Breast epithelium (tissue), 4 donors: Measurements from ENCODE around the gene C1orf115. TPM values are rescaled to one million over a fixed set of nuclear protein-coding genes. Genes with fewer than 3 reads are reported as not detected.

Source experiments
- DNase-seq, 2 donors: peaks; one replicate each; pipeline ENCODE4 v3.0.0-alpha.2; 2019; ENCODE audit warnings: low spot score in 2 of 2
- H3K27ac ChIP-seq, 2 donors: fragments of 200-600 bp; sonication (generic) in 1 of 2; one replicate each; pipeline ENCODE4 v1.5.1; 2016 to 2019; ENCODE audit warnings: mild to moderate bottlenecking in 1 of 2
- H3K27me3 ChIP-seq, 2 donors: fragments of 200-600 bp; sonication (generic) in 1 of 2; one replicate each; pipeline versions ENCODE4 v1.5.1 to v1.6.0; 2017 to 2019; ENCODE audit warnings: control low read depth in 1 of 2, mild to moderate bottlenecking in 1 of 2
- H3K36me3 ChIP-seq: fragments of 200-600 bp; one replicate; pipeline ENCODE4 v1.5.1; 2019
- H3K4me1 ChIP-seq, 2 donors: fragments of 200-600 bp; sonication (generic); one replicate each; pipeline ENCODE4 v1.5.1; 2016 to 2019; ENCODE audit warnings: control low read depth in 1 of 2
- H3K4me3 ChIP-seq, 3 donors: fragments of 200-600 bp; sonication (generic); 1 replicate in 2 of 3; 2 replicates in 1 of 3; pipeline ENCODE4 v1.5.1; 2016 to 2019; ENCODE audit warnings: mild to moderate bottlenecking in 3 of 3, moderate library complexity in 2 of 3
- H3K9me3 ChIP-seq, 2 donors: fragments of 200-600 bp; sonication (generic) in 1 of 2; one replicate each; pipeline ENCODE4 v1.5.1; 2016 to 2019; ENCODE audit warnings: control low read depth in 1 of 2
- POLR2A ChIP-seq: fragments of 450-650 bp; IDR thresholded peaks from one replicate; pipeline ENCODE4 v1.6.1; 2016; ENCODE audit warnings: antibody characterized with exemption, mild to moderate bottlenecking, moderate library complexity
- POLR2AphosphoS5 ChIP-seq, 3 donors: sonication (generic); formaldehyde crosslinking; IDR thresholded peaks; one replicate each; pipeline ENCODE4 v1.6.1; 2017; ENCODE audit warnings: antibody characterized with exemption in 3 of 3
- intact Hi-C: fragments of 100-400 bp; cut with DNase I; formaldehyde crosslinking; loops from one replicate; pipeline ENCODE4 v1.15.1; 2023; ENCODE audit warnings: low total_unique reads
- total RNA-seq, 3 donors: library from RNA; depleted of rRNA; stranded (reverse); fragments of >200 nt; gene quantifications; one replicate each; pipeline ENCODE4 v1.1.0, GENCODE V29; 2016
- TF ChIP-seq, protein P1 (sequence below), 3 donors: fragments of 450-650 bp; IDR thresholded peaks; one replicate each; pipeline ENCODE4 v1.5.1; 2016 to 2017; ENCODE audit warnings: antibody characterized with exemption in 3 of 3, mild to moderate bottlenecking in 3 of 3, moderate library complexity in 3 of 3

The C1orf115 gene
- total RNA-seq, 3 donors from 2014 or later = 29.3 to 44.6 (median 38.1) TPM

DNA sequence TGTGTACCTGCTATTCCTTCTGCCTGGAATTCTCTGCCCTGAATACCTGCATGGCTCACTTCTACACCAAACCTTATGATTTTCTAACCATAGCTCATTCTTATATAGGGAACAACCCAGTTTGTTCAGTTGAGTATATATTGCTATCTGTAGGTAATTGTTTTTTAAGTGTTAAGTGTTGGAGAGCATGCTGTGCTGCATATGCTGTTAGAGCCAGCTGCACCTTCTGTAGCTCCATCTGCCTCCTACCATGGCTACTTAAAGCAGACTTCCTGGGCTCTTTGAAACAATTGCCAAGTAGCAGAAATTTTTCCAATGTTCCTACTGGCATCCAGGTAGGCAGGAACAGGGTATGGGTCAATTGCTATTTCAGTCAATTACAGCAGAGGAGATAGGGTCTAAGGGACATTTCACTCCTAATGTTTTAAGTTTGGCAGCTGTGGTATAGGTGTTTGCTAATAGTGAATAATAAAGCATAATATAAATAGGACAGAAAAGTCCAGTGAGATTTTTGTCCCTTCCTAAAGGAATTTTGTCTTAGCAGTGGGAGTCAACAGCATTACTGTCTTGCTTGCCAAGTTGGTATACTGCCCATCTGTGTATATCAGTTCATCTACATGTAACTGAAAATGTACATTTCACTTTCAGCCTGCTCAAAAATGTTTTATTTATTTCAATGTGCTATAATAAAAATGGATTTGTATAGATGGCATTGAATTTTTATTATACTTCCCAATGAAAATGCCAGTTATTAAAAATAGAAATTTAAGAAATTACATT lies 34.0 kb upstream of the C1orf115 start:
- Histone ChIP-seq H3K4me1 (no peaks in the 10 kb centered on the region), H3K27me3 (no peaks in the 10 kb centered on the region), H3K9me3 (no peaks in the 10 kb centered on the region), H3K4me3 (no peak overlapping the region), H3K36me3 (no peaks in the 10 kb centered on the region), H3K27ac (no peak overlapping the region)
- no peak for DNase-seq
- TF ChIP-seq POLR2A (no peak), POLR2AphosphoS5 (IDR thresholded peaks at IDR 0.05) (no peak)
- TF ChIP-seq, protein P1, sequence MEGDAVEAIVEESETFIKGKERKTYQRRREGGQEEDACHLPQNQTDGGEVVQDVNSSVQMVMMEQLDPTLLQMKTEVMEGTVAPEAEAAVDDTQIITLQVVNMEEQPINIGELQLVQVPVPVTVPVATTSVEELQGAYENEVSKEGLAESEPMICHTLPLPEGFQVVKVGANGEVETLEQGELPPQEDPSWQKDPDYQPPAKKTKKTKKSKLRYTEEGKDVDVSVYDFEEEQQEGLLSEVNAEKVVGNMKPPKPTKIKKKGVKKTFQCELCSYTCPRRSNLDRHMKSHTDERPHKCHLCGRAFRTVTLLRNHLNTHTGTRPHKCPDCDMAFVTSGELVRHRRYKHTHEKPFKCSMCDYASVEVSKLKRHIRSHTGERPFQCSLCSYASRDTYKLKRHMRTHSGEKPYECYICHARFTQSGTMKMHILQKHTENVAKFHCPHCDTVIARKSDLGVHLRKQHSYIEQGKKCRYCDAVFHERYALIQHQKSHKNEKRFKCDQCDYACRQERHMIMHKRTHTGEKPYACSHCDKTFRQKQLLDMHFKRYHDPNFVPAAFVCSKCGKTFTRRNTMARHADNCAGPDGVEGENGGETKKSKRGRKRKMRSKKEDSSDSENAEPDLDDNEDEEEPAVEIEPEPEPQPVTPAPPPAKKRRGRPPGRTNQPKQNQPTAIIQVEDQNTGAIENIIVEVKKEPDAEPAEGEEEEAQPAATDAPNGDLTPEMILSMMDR (IDR thresholded peaks at IDR 0.05) = no peak
- intact Hi-C loops = no loop called here

DNA sequence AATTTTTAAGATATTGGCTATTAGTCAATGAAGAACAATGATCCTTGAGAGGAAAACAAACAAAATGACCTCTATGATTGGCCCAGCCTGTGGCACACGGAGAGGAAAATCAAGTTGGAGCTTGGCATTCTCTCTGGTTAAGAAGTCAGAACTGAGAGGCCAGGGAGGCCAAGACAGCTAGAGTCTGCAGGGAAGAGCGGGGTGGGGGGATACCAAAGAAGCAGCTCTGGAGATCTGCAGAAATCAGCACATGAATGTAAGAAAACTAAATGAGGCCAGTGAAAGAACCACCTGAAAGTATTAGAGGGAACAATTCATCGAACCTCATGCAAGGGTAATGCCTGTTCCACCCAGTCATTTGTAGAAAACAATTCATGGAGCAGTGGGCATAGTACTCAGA lies 23.8 kb upstream of the C1orf115 start:
- TF ChIP-seq, protein P1 (IDR thresholded peaks at IDR 0.05) = no peak
- TF ChIP-seq POLR2A (no peak), POLR2AphosphoS5 (IDR thresholded peaks at IDR 0.05) (no peak)
- intact Hi-C loops = no loop called here

DNA sequence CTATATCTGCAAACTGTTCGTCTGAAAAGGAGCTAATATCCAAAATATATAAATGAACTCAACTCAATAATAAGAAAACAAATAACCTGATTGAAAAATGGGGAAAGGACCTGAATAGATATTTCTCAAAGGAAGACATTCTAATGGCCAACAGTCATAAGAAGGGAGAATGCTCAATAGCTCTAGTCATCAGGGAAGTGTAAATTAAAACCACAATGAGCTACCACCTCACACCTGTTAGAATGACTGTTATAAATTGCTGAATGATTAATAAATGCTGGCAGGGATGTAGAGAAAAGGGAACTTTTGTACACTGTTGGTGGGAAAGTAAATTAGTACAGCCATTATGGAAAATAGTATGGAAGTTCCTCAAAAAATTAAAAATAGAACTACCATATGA lies 21.2 kb upstream of the C1orf115 start:
- peaks cover 0 to 13% of the 10 kb centered on the region in 2 donors for H3K9me3 ChIP-seq
- intact Hi-C loops = no loop called here
- H3K36me3 ChIP-seq = no peaks in the 10 kb centered on the region
- H3K4me3 ChIP-seq = no peak overlapping the region
- DNase-seq = no peak
- no peaks in the 10 kb centered on the region for H3K27me3 ChIP-seq
- no peaks in the 10 kb centered on the region for H3K4me1 ChIP-seq
- H3K27ac ChIP-seq = no peak overlapping the region
- TF ChIP-seq POLR2A (no peak), POLR2AphosphoS5 (IDR thresholded peaks at IDR 0.05) (no peak)
- TF ChIP-seq, protein P1 (IDR thresholded peaks at IDR 0.05) = no peak

More for the DNA sequence above, 23.8 kb upstream of the C1orf115 start:
- Histone ChIP-seq H3K36me3 (no peaks in the 10 kb centered on the region), H3K9me3 (peaks cover 0 to 13% of the 10 kb centered on the region in 2 donors), H3K4me1 (no peaks in the 10 kb centered on the region), H3K4me3 (no peak overlapping the region), H3K27ac (no peak overlapping the region), H3K27me3 (no peaks in the 10 kb centered on the region)
- DNase-seq = no peak

DNA sequence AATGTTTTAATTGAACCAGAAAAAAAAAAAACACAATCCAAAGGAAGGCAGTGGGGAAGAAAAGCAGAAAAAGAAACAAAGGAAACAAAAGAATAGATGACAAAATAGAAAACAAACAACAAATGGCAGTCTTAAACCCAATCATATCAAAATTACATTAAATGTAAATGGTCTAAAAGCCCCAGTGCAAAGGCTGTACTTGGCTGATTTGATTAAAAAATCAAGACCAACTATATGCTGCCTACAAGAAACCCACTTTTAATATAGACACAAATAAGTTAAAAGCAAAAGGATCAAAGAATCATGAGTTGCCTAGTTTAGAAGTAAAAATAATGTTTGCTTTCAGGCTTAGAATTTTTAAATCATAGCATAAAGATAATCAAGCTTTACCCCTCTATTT lies 19.8 kb upstream of the C1orf115 start:
- Histone ChIP-seq H3K27me3 (no peaks in the 10 kb centered on the region), H3K27ac (no peak overlapping the region), H3K36me3 (no peaks in the 10 kb centered on the region), H3K9me3 (peaks cover 0 to 13% of the 10 kb centered on the region in 2 donors), H3K4me3 (no peak overlapping the region), H3K4me1 (no peaks in the 10 kb centered on the region)
- no peak for DNase-seq
- no peak for TF ChIP-seq POLR2AphosphoS5 (IDR thresholded peaks at IDR 0.05)
- no peak for TF ChIP-seq POLR2A
- intact Hi-C loops = no loop called here

DNA sequence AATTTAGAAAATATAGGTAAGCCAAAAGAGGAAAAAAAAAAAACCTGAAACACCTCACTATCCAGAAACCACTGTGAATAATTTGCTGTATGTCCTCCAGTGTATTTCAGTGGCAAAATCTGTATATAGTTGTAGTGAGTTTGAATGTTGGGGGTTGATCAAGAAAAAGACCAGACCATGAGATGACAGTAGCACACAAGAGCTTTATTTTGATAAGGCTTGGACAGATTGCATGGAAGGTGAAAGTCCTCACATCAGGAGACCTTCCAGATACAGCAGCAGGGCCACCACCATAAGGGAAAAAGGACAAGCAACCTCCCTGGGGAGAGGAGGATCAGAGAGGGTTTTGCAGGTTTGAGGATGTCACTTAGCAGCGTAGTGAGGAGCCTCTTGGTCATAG lies 16.2 kb upstream of the C1orf115 start:
- H3K27ac ChIP-seq = no peak overlapping the region
- peaks cover 0 to 13% of the 10 kb centered on the region in 2 donors for H3K9me3 ChIP-seq
- no peaks in the 10 kb centered on the region for H3K36me3 ChIP-seq
- intact Hi-C loops = no loop called here
- H3K4me3 ChIP-seq = no peak overlapping the region
- no peaks in the 10 kb centered on the region for H3K4me1 ChIP-seq
- TF ChIP-seq, protein P1 (IDR thresholded peaks at IDR 0.05) = no peak
- TF ChIP-seq POLR2A = no peak
- no peak for TF ChIP-seq POLR2AphosphoS5 (IDR thresholded peaks at IDR 0.05)
- H3K27me3 ChIP-seq = no peaks in the 10 kb centered on the region
- DNase-seq = no peak
